ACC112 (cell line): ENCODE measurements around the gene MEI1.
"Not testable (repeated sequence)": the region's sequence is repeated elsewhere in the genome, so short reads cannot be mapped to it uniquely, and the experiment has no call there.

ENCODE experiments used
- H2AFZ ChIP-seq: fragments of 200-600 bp; sonication (generic); one replicate; pipeline ENCODE4 v1.6.0; 2017; ENCODE audit warnings: antibody characterized with exemption, low read length; ENCODE audit not compliant: unreplicated experiment
- H3K27ac ChIP-seq: fragments of 200-600 bp; sonication (generic); 2 replicates; pipeline ENCODE4 v1.5.1; 2014; ENCODE audit warnings: low read depth, mild to moderate bottlenecking, antibody characterized with exemption, low read length, moderate library complexity
- H3K27me3 ChIP-seq: fragments of 200-600 bp; sonication (generic); 2 replicates; pipeline ENCODE4 v1.6.1; 2014; ENCODE audit warnings: mild to moderate bottlenecking, antibody characterized with exemption, low read length, moderate library complexity, mixed read lengths; ENCODE audit not compliant: insufficient read depth
- H3K36me3 ChIP-seq: fragments of 200-600 bp; sonication (generic); 2 replicates; pipeline ENCODE4 v1.6.1; 2016; ENCODE audit warnings: mild to moderate bottlenecking, antibody characterized with exemption, low read length, moderate library complexity, mixed read lengths; ENCODE audit not compliant: insufficient read depth
- H3K4me1 ChIP-seq: fragments of 200-600 bp; sonication (generic); one replicate; pipeline ENCODE4 v1.6.1; 2016; ENCODE audit warnings: low read length, mixed read lengths; ENCODE audit not compliant: insufficient read depth, unreplicated experiment, control insufficient read depth
- H3K4me3 ChIP-seq: fragments of 200-600 bp; sonication (generic); 2 replicates; pipeline ENCODE4 v1.5.1; 2014; ENCODE audit warnings: mild to moderate bottlenecking, low read depth, low read length
- H3K79me2 ChIP-seq: fragments of 200-600 bp; sonication (generic); one replicate; pipeline ENCODE4 v1.6.0; 2016; ENCODE audit warnings: low read length; ENCODE audit not compliant: control insufficient read depth, unreplicated experiment, insufficient read depth

Gene MEI1

DNA sequence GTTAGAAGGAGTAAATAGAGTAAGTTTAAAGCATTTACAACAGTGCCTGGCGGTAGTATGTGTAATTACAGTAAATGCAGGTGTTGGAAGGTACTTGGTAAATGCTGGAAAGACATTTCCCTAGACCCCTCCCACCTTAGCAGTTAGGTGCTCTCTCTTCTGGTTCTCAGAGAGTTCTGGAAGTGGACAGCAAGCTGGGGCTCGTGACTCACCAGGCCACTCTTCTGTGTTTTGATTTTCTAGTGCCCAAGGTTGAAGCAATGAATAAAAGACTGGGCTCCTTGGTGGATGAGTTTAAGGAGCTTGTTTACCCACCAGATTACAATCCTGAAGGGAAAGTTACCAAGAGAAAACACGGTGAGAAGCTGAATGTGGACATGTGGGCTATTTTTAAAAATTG lies 38.2 kb upstream of the MEI1 start:
- Histone ChIP-seq H3K27ac (no peak overlapping the region), H3K79me2 (no peaks in the 10 kb centered on the region), H3K36me3 (no peaks in the 10 kb centered on the region), H2AFZ (no peak overlapping the region), H3K27me3 (no peaks in the 10 kb centered on the region), H3K4me3 (no peak overlapping the region), H3K4me1 (no peaks in the 10 kb centered on the region)

DNA sequence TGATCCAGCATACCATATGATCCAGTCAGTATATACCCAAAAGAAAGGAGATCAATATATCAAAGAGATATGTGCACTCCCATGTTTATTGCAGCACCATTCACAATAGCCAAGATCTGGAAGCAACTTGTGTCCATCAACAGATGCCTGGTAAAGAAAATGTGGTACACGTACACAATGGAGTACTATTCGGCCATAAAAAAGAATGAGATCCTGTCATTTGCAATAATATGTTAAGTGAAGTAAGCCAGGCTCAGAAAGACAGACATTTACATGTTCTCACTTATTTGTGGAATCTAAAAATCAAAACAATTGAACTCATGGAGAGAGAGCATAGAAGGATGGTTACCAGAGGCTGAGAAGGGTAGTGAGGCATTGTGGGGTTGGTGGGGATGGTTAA lies 37.6 kb upstream of the MEI1 start:
- Histone ChIP-seq H3K36me3 (no peaks in the 10 kb centered on the region), H3K4me1 (no peaks in the 10 kb centered on the region), H3K79me2 (no peaks in the 10 kb centered on the region), H3K4me3 (no peak overlapping the region), H2AFZ (no peak overlapping the region), H3K27ac (no peak overlapping the region), H3K27me3 (no peaks in the 10 kb centered on the region)

DNA sequence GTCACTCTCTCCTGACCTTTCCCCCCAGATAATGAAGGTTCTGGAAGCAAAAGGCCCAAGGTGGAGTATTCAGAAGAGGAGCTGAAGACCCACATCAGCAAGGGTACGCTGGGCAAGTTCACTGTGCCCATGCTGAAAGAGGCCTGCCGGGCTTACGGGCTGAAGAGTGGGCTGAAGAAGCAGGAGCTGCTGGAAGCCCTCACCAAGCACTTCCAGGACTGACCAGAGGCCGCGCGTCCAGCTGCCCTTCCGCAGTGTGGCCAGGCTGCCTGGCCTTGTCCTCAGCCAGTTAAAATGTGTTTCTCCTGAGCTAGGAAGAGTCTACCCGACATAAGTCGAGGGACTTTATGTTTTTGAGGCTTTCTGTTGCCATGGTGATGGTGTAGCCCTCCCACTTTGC lies 35.7 kb upstream of the MEI1 start:
- H3K27me3 ChIP-seq, H3K79me2 ChIP-seq, H3K4me3 ChIP-seq, H3K27ac ChIP-seq, H3K4me1 ChIP-seq, H3K36me3 ChIP-seq, H2AFZ ChIP-seq: not testable (repeated sequence)

DNA sequence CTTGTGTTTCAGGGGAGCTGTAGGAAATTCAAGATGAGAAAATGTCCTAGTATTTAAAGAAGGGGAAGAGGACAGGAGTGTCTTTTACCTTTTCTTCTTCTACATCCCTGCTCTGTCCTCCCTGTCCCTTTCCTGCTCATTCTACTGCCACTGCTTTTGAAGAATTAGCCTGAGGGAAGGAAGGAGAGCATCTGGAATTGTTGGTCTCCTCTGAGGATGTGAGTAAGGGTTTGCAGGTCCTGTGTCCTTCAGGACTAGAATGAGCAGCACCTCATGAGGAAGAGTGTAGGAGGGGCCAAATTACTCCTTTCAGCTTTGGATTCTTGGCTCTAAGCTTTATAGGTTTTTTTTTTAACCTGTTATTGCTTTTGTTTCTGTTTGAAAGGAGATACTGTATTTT lies 34.8 kb upstream of the MEI1 start:
- no peaks in the 10 kb centered on the region for H3K79me2 ChIP-seq
- H2AFZ ChIP-seq, result no peak overlapping the region
- no peak overlapping the region for H3K4me3 ChIP-seq
- no peaks in the 10 kb centered on the region for H3K27me3 ChIP-seq
- H3K27ac ChIP-seq, result 0 out of 2 replicates have a peak overlapping the region, but pooled peaks have one; percentile 9
- H3K4me1 ChIP-seq, result peaks cover 11% of the 10 kb centered on the region
- no peaks in the 10 kb centered on the region for H3K36me3 ChIP-seq

DNA sequence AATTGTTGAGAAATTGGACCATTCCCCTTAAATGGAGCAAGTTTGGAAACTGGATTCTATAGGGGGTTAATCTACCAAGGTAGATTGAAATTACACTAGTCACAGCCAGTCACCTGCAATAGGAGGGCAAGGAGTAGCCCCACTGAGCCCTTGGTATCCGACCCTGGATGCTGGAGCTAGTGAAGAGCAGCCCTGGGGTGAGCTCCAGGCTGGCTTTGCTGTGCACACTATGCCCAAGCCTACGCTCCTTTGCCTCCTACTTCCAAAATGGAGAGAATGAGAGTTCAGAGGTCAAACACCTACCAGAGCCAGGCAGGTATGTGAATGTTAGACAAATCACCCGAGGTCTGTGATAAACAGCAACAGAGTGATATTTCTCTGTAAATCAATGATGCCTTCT lies 34.4 kb upstream of the MEI1 start:
- Histone ChIP-seq H3K79me2 (no peaks in the 10 kb centered on the region), H3K4me1 (peaks cover 12% of the 10 kb centered on the region), H3K27ac (no peak overlapping the region), H3K4me3 (no peak overlapping the region), H3K36me3 (no peaks in the 10 kb centered on the region), H3K27me3 (no peaks in the 10 kb centered on the region), H2AFZ (no peak overlapping the region)

DNA sequence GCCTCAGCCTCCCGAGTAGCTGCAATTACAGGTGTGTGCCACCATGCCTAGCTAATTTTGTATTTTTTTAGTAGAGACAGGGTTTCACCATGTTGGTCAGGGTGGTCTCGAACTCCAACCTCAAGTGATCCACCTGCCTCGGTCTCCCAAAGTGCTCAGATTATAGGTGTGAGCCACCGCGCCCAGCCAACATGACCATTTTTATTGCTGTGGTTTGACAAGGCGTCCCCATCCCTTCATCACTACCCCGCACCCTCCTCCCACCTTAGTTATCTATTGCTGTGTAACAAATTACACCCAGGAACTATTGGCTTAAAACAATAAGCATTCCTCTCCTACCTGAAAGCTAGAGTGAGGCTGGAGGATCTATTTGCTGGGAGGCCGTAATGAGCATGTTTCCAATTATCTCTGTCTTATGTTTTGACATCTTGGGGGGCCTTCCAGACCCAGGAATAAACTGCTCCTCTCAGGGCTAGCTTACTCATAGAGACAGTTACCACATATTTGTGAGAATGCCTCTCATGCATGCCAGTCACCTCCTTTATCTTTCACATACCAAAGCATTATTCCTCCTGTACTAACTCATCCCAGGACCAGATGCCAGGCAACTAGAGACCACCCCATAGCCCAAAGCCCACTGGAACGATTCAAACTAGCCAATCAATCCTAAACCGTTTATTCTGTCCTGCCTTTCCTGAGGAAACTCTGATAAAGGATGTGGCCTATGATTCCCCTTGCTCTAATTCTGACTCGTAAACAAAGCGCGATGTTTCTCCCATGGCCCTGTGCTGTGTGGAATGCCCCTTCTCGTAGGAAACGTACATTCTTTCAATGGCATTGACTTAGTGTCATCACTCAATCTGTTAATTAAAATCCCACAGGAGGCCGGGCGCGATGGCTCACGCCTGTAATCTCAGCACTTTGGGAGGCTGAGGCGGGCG lies 30.1 kb upstream of the MEI1 start:
- Histone ChIP-seq H3K4me1 (peaks cover 16% of the 10 kb centered on the region), H3K79me2 (no peaks in the 10 kb centered on the region), H3K4me3 (no peak overlapping the region), H2AFZ (no peak overlapping the region), H3K27me3 (no peaks in the 10 kb centered on the region), H3K27ac (peak overlapping the region; percentile 87), H3K36me3 (no peaks in the 10 kb centered on the region)

DNA sequence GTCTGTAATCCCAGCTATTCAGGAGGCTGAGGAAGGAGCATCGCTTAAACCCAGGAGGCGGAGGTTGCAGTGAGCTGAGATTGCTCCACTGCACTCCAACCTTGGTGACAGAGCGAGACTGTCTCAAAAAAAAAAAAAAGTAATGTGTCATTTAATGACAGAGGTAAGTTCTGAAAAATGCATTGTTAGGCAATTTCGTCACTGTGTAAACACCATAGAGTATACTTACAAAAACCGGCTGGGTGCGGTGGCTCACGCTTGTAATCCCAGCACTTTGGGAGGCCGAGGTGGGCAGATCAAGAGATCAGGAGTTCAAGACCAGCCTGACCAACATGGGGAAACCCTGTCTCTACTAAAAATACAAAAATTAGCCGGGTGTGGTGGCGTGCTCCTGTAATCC lies 27.2 kb upstream of the MEI1 start:
- H3K36me3 ChIP-seq, H2AFZ ChIP-seq, H3K79me2 ChIP-seq, H3K27ac ChIP-seq, H3K27me3 ChIP-seq, H3K4me3 ChIP-seq: not testable (repeated sequence)
- H3K4me1 ChIP-seq, result peaks cover 13% of the 10 kb centered on the region

DNA sequence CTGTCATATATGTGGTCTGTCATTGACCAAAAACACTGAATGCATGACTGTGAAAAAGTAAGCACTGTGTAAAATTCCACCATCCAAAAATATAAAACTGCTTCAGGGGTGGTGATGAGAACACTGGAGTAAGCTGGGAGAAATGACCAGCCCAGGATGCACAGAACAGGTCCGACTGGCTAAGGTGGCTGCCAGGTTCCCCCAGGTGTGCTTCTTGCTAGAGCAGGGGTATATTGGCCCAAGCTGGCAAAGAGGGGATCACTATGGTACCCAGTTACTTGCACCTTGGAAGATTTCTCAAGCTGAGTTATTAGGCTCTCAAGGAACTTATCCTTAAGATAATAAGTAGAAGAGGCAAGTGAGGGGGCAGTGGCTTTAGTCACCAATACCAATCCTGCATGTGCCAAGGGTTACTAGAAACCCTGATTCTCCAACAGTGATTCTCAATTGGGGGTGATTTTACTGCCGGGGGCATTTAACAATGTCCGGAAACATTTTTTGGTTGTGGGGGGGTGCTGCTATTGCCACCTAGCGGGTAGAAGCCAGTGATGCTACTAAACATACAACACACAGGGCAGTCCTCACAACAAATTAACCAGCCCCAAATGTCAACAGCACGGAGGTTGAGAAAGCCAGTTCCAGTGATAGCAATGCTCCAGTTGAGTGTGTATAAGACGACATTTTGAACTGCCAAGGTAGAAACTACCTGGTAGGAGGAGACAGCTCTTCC lies 26.4 kb upstream of the MEI1 start:
- H3K79me2 ChIP-seq, result peaks cover 4% of the 10 kb centered on the region
- no peak overlapping the region for H2AFZ ChIP-seq
- no peaks in the 10 kb centered on the region for H3K27me3 ChIP-seq
- no peaks in the 10 kb centered on the region for H3K36me3 ChIP-seq
- H3K4me1 ChIP-seq, result peaks cover 11% of the 10 kb centered on the region
- no peak overlapping the region for H3K27ac ChIP-seq
- no peak overlapping the region for H3K4me3 ChIP-seq

DNA sequence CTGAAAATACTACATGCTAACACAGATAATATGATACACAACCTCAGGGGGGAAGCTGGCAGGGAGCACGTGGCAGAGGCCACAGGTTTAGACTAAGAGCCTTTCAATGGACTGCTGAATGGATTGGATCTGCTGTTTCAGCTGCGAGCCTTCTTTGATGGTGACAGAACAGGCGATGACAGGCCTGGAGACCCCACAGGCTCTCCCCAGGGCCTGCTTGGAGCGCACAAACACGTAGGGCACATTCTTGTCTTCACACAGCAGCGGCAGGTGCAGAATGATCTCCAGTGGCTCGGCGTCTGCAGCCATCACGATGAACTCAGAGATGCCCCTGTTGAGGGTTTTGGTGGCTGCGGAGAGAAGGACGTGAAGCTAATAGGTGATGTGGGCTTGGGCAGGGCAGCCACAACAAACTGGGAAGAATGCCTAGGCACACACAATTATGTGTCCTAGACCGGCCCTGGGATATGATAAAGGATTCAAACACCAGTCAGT lies 24.4 kb upstream of the MEI1 start:
- no peak overlapping the region for H3K4me3 ChIP-seq
- H3K27me3 ChIP-seq, result no peaks in the 10 kb centered on the region
- H3K27ac ChIP-seq, result no peak overlapping the region
- H3K79me2 ChIP-seq, result peaks cover 16% of the 10 kb centered on the region
- peaks cover 5% of the 10 kb centered on the region for H3K4me1 ChIP-seq
- H2AFZ ChIP-seq, result no peak overlapping the region
- 0 out of 2 replicates have a peak, but pooled peaks cover 2% of the 10 kb centered on the region for H3K36me3 ChIP-seq

DNA sequence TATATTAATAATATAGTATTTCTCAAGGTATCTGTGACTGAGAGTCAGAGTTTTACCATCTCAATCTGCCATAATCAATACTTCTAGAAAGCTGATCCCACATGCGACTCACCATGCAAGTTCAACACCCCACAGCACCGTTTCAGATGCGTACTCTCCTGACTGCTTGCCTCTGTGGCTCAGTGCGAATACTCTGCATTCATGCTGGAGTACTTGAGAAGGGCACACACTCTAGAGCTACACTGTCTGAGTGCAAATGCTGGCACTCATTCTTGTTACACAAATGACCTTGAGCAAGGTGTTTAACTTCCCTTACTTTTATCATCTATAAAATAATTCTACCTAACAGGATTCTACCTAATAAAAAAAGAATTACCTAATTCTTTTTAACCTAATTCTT lies 23.2 kb upstream of the MEI1 start:
- peaks cover 26% of the 10 kb centered on the region for H3K79me2 ChIP-seq
- H3K36me3 ChIP-seq, result 0 out of 2 replicates have a peak, but pooled peaks cover 2% of the 10 kb centered on the region

More for the DNA sequence above, 23.2 kb upstream of the MEI1 start:
- no peak overlapping the region for H3K27ac ChIP-seq
- no peaks in the 10 kb centered on the region for H3K27me3 ChIP-seq
- H3K4me1 ChIP-seq, result no peaks in the 10 kb centered on the region
- no peak overlapping the region for H3K4me3 ChIP-seq
- H2AFZ ChIP-seq, result no peak overlapping the region
